Measurements from ENCODE around the gene DEFB131B. TPM values are rescaled to one million over a fixed set of nuclear protein-coding genes. Genes with fewer than 3 reads are reported as not detected.
A peak's percentile ranks its signal among the peaks of the same experiment; 100 is the strongest.
"Not testable (repeated sequence)": the region's sequence is repeated elsewhere in the genome, so short reads cannot be mapped to it uniquely, and the experiment has no call there.

Gene DEFB131B, protein sequence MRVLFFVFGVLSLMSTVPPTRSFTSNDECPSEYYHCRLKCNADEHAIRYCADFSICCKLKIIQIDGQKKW
- not detected in 2 replicates for total RNA-seq (2014; rRNA removed; shearing (Covaris generic))

- not testable (repeated sequence) for DNase-seq
Measured at GRCh38 chr11:71878059-71878458, at the start of gene DEFB131B. Gene DEFB131B (plus strand): TSS chr11:71878453. CDS start chr11:71878453, 0 bp downstream.

DNA sequence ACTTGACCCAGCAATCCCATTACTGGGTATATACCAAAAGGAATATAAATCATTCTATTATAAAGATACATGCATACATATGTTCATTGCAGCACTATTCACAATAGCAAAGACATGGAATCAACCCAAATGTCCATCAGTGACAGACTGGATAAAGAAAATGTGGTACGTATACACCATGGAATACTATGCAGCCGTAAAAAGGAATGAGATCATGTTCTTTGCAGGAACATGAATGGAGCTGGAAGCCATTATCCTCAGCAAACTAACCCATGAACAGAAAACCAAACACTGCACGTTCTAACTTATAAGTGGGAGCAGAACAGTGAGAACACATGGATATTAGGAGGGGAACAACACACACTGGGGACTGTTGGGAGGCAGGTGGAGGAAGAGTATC lies 49.0 kb upstream of the DEFB131B start:
- not testable (repeated sequence) for H3K36me3 ChIP-seq (replicated peaks; ENCODE audit: control insufficient read depth, insufficient read depth, low read length); DNase-seq; H3K27me3 ChIP-seq (ENCODE audit: control insufficient read depth, insufficient read depth, low read length); H3K4me3 ChIP-seq (ENCODE audit: insufficient read depth, low read depth, low read length)

More at GRCh38 chr11:71878059-71878458, at the start of gene DEFB131B:
- not testable (repeated sequence) for H3K36me3 ChIP-seq (replicated peaks; ENCODE audit: control insufficient read depth, insufficient read depth, low read length); H3K4me3 ChIP-seq (ENCODE audit: insufficient read depth, low read depth, low read length); H3K27me3 ChIP-seq (ENCODE audit: control insufficient read depth, insufficient read depth, low read length)

DNA sequence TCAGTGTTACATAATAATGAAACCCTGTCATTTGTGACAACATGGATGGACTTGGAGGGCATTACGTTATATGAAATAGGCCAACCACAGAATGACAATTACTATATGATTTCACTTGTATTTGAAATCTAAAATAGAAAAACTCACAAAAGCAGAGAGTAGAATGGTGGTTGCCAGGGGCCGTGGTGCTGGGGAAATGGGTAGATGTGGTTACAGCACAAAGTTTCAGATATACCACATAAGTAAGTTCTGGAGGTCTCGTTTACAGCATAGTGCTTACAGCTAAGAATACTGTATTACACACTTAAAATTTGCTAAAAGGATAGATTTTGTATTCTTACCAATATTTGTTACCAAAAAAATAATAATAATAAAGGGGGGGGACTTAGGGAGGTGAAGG lies 48.6 kb upstream of the DEFB131B start:
- H3K36me3 ChIP-seq (replicated peaks; ENCODE audit: control insufficient read depth, insufficient read depth, low read length); H3K27me3 ChIP-seq (ENCODE audit: control insufficient read depth, insufficient read depth, low read length); DNase-seq; H3K4me3 ChIP-seq (ENCODE audit: insufficient read depth, low read depth, low read length): not testable (repeated sequence)

- not testable (repeated sequence) for H3K27me3 ChIP-seq (ENCODE audit: control insufficient read depth, insufficient read depth, low read length); H3K4me3 ChIP-seq (ENCODE audit: insufficient read depth, low read depth, low read length); H3K36me3 ChIP-seq (replicated peaks; ENCODE audit: control insufficient read depth, insufficient read depth, low read length); DNase-seq
Measured at GRCh38 chr11:71832811-71833210, 45.4 kb upstream of the DEFB131B start, which contains the start of gene DEFB108B. Gene DEFB108B (plus strand): TSS chr11:71833200. CDS start chr11:71833200, 0 bp downstream.

DNA sequence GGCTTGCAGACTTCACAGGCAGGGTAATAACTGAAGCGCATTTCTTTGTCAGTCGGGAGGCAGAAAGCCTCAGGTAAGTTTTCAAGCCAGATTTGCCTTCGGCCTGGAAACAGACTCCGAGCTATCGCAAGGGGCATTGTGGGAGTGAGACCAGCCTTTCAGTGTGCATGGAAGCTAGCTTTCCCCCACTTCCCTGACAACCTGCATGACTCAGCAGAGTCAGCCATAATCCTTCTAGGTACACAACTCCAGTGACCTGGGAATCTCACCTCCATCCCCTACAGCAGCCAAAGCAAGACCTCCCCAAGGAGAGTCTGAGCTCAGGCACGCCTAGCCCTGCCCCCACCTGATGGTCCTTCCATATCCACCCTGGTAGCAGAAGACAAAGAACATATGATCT lies 35.5 kb upstream of the DEFB131B start:
- not testable (repeated sequence) for DNase-seq; H3K4me3 ChIP-seq (ENCODE audit: insufficient read depth, low read depth, low read length); H3K27me3 ChIP-seq (ENCODE audit: control insufficient read depth, insufficient read depth, low read length); H3K36me3 ChIP-seq (replicated peaks; ENCODE audit: control insufficient read depth, insufficient read depth, low read length)

- not testable (repeated sequence) for H3K36me3 ChIP-seq (replicated peaks; ENCODE audit: control insufficient read depth, insufficient read depth, low read length); H3K27me3 ChIP-seq (ENCODE audit: control insufficient read depth, insufficient read depth, low read length); DNase-seq; H3K4me3 ChIP-seq (ENCODE audit: insufficient read depth, low read depth, low read length)
Measured at GRCh38 chr11:71843355-71843754, 34.9 kb upstream of the DEFB131B start.

GRCh38 chr11:71843858-71844257 lies 34.4 kb upstream of the DEFB131B start:
- no peaks in the 10 kb centered on the region for H3K36me3 ChIP-seq (replicated peaks; ENCODE audit: control insufficient read depth, insufficient read depth, low read length)
- H3K27me3 ChIP-seq (ENCODE audit: control insufficient read depth, insufficient read depth, low read length), result no peaks in the 10 kb centered on the region
- peak; percentile 18 for DNase-seq
- H3K4me3 ChIP-seq (ENCODE audit: insufficient read depth, low read depth, low read length), result no peak overlapping the region

- not testable (repeated sequence) for DNase-seq; H3K4me3 ChIP-seq (ENCODE audit: insufficient read depth, low read depth, low read length); H3K36me3 ChIP-seq (replicated peaks; ENCODE audit: control insufficient read depth, insufficient read depth, low read length); H3K27me3 ChIP-seq (ENCODE audit: control insufficient read depth, insufficient read depth, low read length)
Measured at GRCh38 chr11:71853895-71854294, 24.4 kb upstream of the DEFB131B start.

DNA sequence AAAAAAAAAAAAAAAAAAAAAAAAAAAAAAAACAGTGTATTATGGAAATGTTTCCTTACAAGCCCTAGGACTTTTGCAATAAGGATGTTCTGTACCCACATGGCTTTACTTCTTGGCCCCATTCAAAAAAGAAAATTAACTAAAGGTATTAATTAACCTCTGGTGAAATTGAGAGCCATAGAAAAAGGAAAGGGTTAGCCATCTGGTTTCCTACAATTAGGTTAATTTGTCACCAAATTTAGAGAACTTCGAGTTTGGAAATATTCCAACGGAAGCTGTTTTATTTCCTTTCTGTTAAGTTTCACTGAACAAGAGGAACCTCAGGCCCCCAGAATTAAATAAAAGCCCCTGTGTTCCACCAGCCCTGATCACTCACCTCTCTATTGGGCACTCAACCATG lies 22.4 kb upstream of the DEFB131B start:
- DNase-seq; H3K27me3 ChIP-seq (ENCODE audit: control insufficient read depth, insufficient read depth, low read length); H3K36me3 ChIP-seq (replicated peaks; ENCODE audit: control insufficient read depth, insufficient read depth, low read length); H3K4me3 ChIP-seq (ENCODE audit: insufficient read depth, low read depth, low read length): not testable (repeated sequence)

DNA sequence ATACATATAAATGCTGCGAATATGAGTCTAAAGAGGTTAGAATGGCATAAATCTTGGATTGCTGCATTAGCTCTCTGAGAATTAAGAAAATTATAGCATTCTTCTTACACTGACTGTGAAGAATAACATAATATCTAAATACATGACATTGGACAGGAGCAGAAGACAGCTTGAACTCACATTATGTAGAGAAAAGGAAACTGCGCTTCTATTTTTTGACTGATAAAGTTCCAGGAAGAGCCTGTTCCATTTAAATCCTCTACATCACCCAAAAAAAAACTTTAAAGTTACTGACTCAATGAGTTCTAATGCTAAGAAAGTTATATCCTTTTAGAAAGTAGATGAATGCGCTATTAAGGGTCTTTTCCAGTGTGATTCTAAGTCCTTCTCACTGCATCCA lies 17.4 kb upstream of the DEFB131B start:
- not testable (repeated sequence) for H3K27me3 ChIP-seq (ENCODE audit: control insufficient read depth, insufficient read depth, low read length); DNase-seq; H3K4me3 ChIP-seq (ENCODE audit: insufficient read depth, low read depth, low read length); H3K36me3 ChIP-seq (replicated peaks; ENCODE audit: control insufficient read depth, insufficient read depth, low read length)

DNA sequence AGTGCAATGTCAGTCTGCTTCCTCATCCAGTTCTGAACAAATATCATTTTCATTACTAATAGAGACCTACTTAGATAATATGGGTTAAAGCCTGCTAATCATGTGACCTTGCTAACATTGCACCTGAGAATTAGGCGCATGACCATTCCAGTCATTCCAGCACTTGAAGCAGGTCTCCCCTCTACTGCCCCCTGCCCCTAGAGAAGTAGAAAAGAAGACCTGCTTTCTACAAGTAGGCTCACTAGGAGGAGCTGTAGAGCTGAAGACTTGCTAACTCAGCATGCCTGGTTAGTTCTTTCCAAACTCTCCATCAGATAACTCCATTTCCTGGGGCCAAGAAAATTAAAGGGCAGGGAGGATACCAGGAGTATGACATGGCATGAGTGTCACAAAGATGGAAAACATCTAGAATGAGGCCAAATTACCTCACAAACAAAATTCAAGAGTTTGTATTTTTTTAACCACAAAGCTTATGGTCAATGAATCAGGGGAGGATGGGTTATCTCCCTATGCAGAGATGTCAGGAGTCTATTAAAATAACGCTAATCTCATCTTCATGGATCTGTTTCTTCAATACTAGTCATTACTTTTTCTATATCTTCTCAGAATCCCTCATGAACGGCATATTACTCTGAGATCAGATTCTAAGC lies 14.2 kb upstream of the DEFB131B start:
- not testable (repeated sequence) for H3K36me3 ChIP-seq (replicated peaks; ENCODE audit: control insufficient read depth, insufficient read depth, low read length); DNase-seq; H3K27me3 ChIP-seq (ENCODE audit: control insufficient read depth, insufficient read depth, low read length); H3K4me3 ChIP-seq (ENCODE audit: insufficient read depth, low read depth, low read length)

- not testable (repeated sequence) for H3K27me3 ChIP-seq (ENCODE audit: control insufficient read depth, insufficient read depth, low read length); H3K4me3 ChIP-seq (ENCODE audit: insufficient read depth, low read depth, low read length); H3K36me3 ChIP-seq (replicated peaks; ENCODE audit: control insufficient read depth, insufficient read depth, low read length); DNase-seq
Measured at GRCh38 chr11:71867209-71867608, 11.0 kb upstream of the DEFB131B start.

DNA sequence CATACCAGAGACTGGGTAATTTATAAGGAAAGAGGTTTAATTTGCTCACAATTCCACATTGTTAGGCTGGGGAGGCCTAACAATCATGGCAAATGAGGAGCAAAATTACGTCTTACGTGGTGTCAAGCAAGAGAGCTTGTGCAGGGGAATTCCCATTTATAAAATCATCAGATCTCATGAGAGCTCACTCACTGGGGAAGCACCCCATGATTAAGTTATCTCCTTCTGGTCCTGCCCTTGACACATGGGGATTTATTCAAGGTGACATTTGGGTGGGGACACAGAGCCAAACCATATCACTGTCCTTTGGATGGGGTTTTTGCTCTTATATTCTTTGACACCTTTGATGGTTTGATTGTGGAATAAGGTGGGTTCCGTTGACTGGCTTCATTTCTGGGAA lies 8.3 kb upstream of the DEFB131B start:
- not testable (repeated sequence) for H3K27me3 ChIP-seq (ENCODE audit: control insufficient read depth, insufficient read depth, low read length); DNase-seq; H3K4me3 ChIP-seq (ENCODE audit: insufficient read depth, low read depth, low read length); H3K36me3 ChIP-seq (replicated peaks; ENCODE audit: control insufficient read depth, insufficient read depth, low read length)

DNA sequence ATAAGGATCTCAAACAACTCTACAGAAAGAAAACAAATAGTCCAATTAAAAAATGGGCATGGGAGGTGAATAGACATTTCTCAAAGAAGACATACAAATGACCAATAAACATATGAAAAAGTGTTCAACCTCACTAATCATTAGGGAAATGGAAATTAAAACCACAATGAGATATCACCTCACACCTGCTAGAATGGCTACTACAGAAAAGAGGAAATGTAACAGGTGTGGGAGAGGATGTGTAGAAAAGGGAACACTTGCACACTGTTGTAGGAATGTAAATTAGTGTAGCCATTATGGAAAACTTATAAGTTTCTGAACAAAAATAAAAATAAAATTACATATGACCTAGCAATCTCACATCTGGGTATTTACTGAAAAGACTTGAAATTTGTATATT lies 7.6 kb upstream of the DEFB131B start:
- not testable (repeated sequence) for H3K36me3 ChIP-seq (replicated peaks; ENCODE audit: control insufficient read depth, insufficient read depth, low read length); DNase-seq; H3K4me3 ChIP-seq (ENCODE audit: insufficient read depth, low read depth, low read length); H3K27me3 ChIP-seq (ENCODE audit: control insufficient read depth, insufficient read depth, low read length)

GRCh38 chr11:71876262-71876661 lies 2.0 kb upstream of the DEFB131B start:
- H3K27me3 ChIP-seq (ENCODE audit: control insufficient read depth, insufficient read depth, low read length); H3K4me3 ChIP-seq (ENCODE audit: insufficient read depth, low read depth, low read length); H3K36me3 ChIP-seq (replicated peaks; ENCODE audit: control insufficient read depth, insufficient read depth, low read length); DNase-seq: not testable (repeated sequence)

Measured in H7 (cell line).